ENCODE results near the gene SLC39A11.

GRCh38 chr17:72619976-72620650 lies 472.4 kb downstream of the SLC39A11 start:
- TF ChIP-seq CTCF (IDR thresholded peaks at IDR 0.05) = no peak
- TF ChIP-seq POLR2AphosphoS5 (IDR thresholded peaks at IDR 0.05; ENCODE audit: low read depth, low read length) = no peak

Data from Panc1 (cell line).